HG02678 (cell line): ENCODE results near the gene LDAH.
A peak's percentile ranks its signal among the peaks of the same experiment; 100 is the strongest.

Experiments
- ATAC-seq: cut with Tn5 transposase; IDR thresholded peaks from one replicate; pipeline ENCODE4 v1.9.1; 2021; ENCODE audit warnings: mild to moderate bottlenecking, moderate library complexity; ENCODE audit not compliant: unreplicated experiment

The LDAH gene

DNA sequence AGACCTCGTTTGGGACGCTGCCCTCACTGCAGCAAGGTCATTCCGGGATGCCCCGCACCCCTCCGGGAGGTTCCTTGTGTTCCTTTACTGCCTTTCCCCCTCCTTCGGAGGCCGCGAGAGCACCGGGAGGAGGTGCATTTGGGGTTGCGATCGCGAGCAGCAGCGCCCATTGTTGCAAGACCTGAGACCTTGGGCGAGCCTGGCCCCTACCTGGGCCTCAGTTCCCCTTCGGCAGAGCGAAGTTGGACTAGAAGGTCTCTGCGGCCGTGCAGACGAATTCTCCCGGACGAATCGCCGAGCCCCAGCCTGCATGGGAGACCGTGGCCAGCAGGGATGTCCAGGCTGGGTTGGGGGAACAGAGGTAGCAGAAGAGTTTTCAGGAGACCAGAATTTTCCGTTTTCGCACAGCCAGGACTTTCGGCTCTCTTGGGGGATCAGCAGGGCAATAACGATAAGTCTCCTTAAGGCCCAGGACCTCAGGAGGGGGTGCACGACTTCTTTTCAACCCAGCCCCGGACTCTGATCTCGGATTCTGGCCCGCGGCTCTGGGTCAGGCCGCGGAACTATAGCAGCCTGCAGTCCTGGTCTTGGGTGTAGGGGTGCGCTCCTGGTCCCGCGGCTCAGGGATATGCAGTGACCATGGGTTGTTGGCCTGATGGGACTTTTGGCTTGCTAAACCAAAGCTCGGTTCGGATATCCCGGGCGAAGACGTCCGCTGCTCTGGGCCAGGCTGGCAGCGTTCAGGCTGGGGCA is 153.2 kb downstream of the LDAH start:
- ATAC-seq, result no peak

GRCh38 chr2:20668871-20669475 is 153.9 kb downstream of the LDAH start:
- no peak for ATAC-seq

GRCh38 chr2:20668451-20668850 is 154.4 kb downstream of the LDAH start:
- ATAC-seq, result no peak

GRCh38 chr2:20667531-20668401 is 155.1 kb downstream of the LDAH start:
- ATAC-seq, result no peak

DNA sequence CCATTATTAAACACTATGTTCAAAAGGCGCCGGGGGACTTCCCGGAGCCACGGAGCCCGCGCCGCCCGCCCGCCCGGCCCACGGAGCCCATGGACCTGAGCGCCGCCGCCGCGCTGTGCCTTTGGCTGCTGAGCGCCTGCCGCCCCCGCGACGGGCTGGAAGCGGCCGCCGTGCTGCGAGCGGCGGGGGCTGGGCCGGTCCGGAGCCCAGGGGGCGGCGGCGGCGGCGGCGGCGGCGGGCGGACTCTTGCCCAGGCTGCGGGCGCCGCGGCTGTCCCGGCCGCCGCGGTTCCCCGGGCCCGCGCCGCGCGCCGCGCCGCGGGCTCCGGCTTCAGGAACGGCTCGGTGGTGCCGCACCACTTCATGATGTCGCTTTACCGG is 155.8 kb downstream of the LDAH start:
- ATAC-seq, result no peak

GRCh38 chr2:20666304-20667150 is 156.4 kb downstream of the LDAH start, which contains the start of gene GDF7:
Gene GDF7, plus strand, starts transcription at chr2:20667144. Its CDS starts 96 bp downstream, at chr2:20667240.
- ATAC-seq, result no peak

DNA sequence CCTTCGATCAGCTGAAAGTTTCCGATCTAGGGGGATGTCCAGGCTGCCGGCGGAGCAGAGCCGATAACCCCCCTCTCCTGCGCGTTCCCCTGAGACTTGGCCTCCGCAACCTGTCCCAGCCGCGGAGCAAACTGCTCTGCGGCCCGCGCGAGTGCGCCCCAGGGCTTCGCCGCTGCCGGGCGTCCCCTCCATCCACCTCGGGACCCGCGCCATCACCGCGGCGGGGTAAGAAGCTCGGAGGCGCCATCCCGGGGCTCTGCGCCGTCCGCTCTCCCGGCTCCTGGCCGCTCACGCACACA is 156.9 kb downstream of the LDAH start:
- no peak for ATAC-seq

DNA sequence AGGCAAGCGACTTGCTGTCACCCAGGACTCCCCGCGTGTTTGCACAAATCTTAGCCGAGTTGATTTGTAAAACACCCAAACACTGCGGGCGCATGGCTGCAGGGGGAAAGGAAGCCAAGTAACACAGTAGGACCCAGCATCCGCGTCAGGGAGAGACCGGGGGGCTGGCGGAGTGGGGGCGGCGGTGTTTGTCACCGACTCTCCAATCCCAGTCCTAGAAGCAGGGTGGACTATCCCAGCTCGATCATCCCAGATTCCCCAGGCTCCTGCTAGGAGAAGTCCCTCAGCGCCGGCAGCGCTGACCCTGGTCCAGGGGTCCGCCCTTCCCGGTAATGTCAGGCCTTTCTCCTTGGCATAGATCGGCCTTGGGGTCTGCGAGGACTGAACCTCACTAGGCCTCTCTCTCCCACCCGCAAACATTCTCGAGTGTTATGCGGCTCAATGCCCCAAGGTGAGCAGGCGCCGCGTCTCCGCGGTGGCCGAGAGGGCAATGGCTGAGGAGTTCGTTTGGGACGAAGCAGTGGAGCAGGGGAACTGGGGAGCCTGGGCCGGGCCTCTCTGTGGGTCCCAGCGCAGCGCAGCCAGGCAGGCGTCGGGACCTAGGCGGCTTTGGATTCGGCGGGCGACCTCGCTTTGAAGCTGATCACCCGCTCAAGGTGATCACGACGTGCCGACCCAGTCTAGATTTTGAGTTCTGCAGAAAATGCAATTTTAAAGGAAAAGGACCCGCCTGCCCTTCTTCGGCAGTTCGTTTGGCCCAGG is 157.5 kb downstream of the LDAH start:
- no peak for ATAC-seq

- no peak for ATAC-seq
Observed at GRCh38 chr2:20664431-20665242, 158.3 kb downstream of the LDAH start.

DNA sequence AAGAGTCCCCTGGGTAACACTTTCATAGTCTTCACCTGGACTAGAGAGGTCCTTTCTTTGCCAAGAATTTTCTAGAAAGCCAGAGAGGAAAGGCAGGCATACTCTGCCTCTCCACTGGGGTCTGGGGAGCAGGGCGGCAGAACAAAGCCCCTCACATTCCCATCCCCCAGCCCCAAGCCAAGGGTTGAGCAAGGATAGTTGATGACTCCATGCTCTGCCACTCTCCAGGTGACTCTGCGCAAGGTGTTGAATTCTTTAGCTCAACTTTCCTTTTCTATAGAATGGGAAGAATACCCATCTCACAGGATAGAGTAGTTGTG is 158.9 kb downstream of the LDAH start:
- no peak for ATAC-seq

- no peak for ATAC-seq
Observed at GRCh38 chr2:20663196-20664070, 159.5 kb downstream of the LDAH start.

DNA sequence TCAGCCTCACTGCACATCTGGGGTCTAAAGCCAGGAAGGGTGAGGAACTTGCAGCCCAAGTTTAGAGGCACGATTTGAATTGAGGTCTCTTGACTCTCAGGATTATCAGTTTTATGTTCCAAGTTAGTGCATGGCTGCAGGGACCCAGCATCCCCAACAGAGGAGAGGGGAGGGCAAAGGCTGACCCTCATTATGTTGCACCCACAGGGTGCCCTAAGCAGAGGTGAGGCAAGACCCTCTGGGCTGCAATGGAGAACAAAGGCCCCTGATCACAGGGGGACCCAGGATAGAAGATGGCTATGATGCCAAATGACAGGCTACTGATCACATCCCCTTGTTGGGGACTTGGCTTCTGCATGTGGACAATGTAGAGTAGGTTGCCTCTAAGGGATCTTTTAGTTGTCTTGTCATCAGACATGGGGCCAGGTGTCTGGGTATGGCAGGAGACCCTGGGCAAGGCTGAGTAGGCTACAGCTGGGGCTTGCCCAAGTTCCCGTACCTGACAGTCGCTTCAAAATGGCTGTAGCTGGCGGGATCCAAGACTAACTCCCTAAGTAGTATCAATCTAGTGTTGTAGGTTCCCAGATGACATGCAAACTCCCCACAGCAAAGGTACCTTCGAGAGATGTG is 160.5 kb downstream of the LDAH start:
- ATAC-seq, result no peak

- peak; percentile 67 for ATAC-seq
Observed at GRCh38 chr2:20661421-20662307, 161.2 kb downstream of the LDAH start.

GRCh38 chr2:20660506-20661420 is 162.1 kb downstream of the LDAH start:
- no peak for ATAC-seq

- no peak for ATAC-seq
Observed at GRCh38 chr2:20657522-20658235, 165.2 kb downstream of the LDAH start.
